Fibroblast of mammary gland (primary cell): Measurements from ENCODE around the gene HIGD1A.
A peak's percentile ranks its signal among the peaks of the same experiment; 100 is the strongest.

Experiments
- DNase-seq: peaks from one replicate; pipeline ENCODE4 v3.0.0-alpha.2; 2010; ENCODE audit warnings: low read depth
- H3K4me3 ChIP-seq: 2 replicates; pipeline ENCODE4 v1.5.1; 2011; ENCODE audit warnings: low read depth, mild to moderate bottlenecking, low read length, moderate library complexity; ENCODE audit not compliant: control insufficient read depth
- CTCF ChIP-seq: conservative IDR thresholded peaks from 2 replicates; pipeline ENCODE4 v1.5.1; 2011; ENCODE audit warnings: low read depth, low read length, inconsistent platforms; ENCODE audit not compliant: control insufficient read depth, insufficient read depth

HIGD1A gene

GRCh38 chr3:42752961-42753360 lies 51.3 kb downstream of the HIGD1A start:
- no peak overlapping the region for H3K4me3 ChIP-seq
- no peak for TF ChIP-seq CTCF
- no peak for DNase-seq

DNA sequence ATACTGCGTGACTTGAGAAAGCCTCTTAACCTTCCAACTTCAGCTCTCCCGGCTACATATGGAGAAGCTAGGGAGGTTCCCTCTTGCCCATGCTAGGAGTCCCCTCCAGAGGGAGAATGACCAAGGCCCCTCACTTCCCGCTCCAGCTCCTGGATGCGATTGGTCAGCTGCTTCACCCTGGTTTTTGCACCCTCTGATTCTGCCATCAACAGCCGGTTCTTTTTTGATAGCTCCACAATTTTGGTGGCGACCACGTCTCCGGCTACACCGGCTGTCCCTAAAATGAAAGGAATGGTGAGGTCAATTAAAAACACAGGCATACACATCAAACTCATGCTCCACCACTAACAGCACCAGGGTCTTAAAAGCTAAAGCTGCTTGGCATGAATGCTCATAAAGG lies 51.8 kb downstream of the HIGD1A start:
- H3K4me3 ChIP-seq, result no peak overlapping the region
- no peak for DNase-seq
- no peak for TF ChIP-seq CTCF

DNA sequence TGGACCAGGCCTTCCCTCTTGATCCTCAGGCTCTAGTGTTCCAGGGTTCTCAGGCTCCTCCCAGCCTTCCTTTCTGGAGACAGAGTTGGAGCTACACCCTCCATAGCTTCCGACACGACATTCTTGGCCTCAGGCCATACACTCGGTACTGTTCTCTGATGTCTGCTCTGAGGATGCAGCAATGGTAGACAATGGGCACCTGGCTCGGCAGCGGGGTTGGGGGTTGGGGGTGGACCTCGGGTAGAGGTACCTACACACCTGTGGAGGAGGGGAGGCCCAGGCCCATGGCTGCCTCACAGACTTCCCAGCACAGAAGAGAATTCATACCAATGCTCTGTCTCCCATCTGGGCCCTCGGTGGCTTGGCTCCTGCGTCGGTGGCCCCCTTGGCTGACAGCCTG lies 52.7 kb downstream of the HIGD1A start:
- no peak for TF ChIP-seq CTCF
- DNase-seq, result no peak
- H3K4me3 ChIP-seq, result no peak overlapping the region

DNA sequence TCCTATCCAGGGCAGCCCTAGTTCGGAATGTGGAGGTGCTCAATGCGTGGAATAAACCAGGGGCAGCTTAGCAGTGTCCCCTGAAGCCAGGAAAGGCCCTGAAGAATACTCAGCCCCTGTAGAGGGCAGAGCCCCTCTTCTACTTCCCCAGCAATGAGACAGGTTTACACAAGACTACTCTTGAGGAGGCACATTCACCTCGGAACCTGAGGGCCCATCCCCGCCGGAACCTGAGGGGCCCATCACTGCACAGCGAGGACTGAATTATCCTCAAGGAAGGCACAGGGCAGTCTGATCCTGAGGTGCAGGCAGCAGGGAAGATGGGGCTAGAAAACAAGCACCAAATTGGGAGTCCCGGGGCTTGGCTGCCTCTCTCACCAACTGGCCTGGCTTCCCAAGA lies 53.5 kb downstream of the HIGD1A start:
- no peak for DNase-seq
- no peak overlapping the region for H3K4me3 ChIP-seq
- no peak for TF ChIP-seq CTCF

DNA sequence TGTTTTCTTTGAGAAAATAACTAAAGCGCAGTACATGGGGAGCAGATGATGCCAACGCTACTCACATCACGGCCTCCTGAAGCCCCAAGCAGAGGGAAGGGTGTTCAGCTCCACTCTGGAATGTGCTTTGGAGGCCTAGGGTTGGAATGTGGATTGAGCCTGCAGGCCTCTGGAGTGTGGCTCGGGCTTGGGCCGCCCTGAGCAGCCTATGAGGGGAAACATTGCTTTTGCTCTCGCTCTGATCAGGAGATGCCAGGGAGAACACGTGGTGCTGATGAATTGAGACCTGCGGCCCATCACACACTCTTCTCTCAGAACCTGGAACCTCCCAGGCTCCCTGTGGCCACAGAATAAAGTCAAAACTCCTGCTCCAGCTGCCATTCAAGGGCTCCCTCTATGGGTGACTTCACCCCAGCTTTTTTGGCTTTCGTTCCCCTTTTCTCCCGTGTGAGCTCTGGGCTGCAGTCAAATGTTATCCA lies 54.5 kb downstream of the HIGD1A start:
- peak; percentile 24 for DNase-seq
- H3K4me3 ChIP-seq, result no peak overlapping the region
- peak; percentile 59 for TF ChIP-seq CTCF

GRCh38 chr3:42749025-42749752 lies 55.1 kb downstream of the HIGD1A start:
- TF ChIP-seq CTCF, result no peak
- H3K4me3 ChIP-seq, result no peak overlapping the region
- no peak for DNase-seq
